NCI-H526 (cell line): Measurements from ENCODE around the gene MMP14.

Experiments
- DNase-seq, 2 experiments: peaks; one replicate each; lab custom pipeline; 2025; lab: John Stamatoyannopoulos, UW

The MMP14 gene

GRCh38 chr14:22884738-22885523 is 48.5 kb downstream of the MMP14 start:
- DNase-seq, result no peak

- DNase-seq, result no peak
Observed at GRCh38 chr14:22885975-22886374, 49.6 kb downstream of the MMP14 start.

GRCh38 chr14:22886500-22887259 is 50.3 kb downstream of the MMP14 start:
- DNase-seq, result peak; percentile 59 to 81

- DNase-seq, result peak; percentile 60 to 65
Observed at GRCh38 chr14:22887260-22887989, 51.0 kb downstream of the MMP14 start.

GRCh38 chr14:22887990-22888378 is 51.6 kb downstream of the MMP14 start:
- DNase-seq, result no peak

GRCh38 chr14:22888662-22889061 is 52.3 kb downstream of the MMP14 start:
- no peak for DNase-seq

- DNase-seq, result no peak
Observed at GRCh38 chr14:22890416-22890815, 54.0 kb downstream of the MMP14 start.

- no peak for DNase-seq
Observed at GRCh38 chr14:22892488-22892887, 56.1 kb downstream of the MMP14 start.

GRCh38 chr14:22893706-22894105 is 57.3 kb downstream of the MMP14 start:
- DNase-seq, result no peak

GRCh38 chr14:22895402-22895801 is 59.0 kb downstream of the MMP14 start:
- no peak for DNase-seq

- DNase-seq, result no peak
Observed at GRCh38 chr14:22896356-22896755, 60.0 kb downstream of the MMP14 start.

GRCh38 chr14:22896760-22897159 is 60.4 kb downstream of the MMP14 start:
- no peak for DNase-seq

- DNase-seq, result no peak
Observed at GRCh38 chr14:22897357-22897756, 61.0 kb downstream of the MMP14 start.
